Ectodermal cell (in vitro differentiated cells): ENCODE data around the gene HAND2.
A peak's percentile ranks its signal among the peaks of the same experiment; 100 is the strongest.

Experiments
- H3K27ac ChIP-seq: 2 replicates; pipeline ENCODE4 v1.7.0; 2013; ENCODE audit warnings: mild to moderate bottlenecking, low read depth, low read length; ENCODE audit not compliant: insufficient read depth, poor library complexity, severe bottlenecking
- H3K27me3 ChIP-seq: 2 replicates; pipeline ENCODE4 v1.7.0; 2013; ENCODE audit warnings: mild to moderate bottlenecking, low read length; ENCODE audit not compliant: insufficient read depth, control insufficient read depth, poor library complexity, severe bottlenecking
- H3K36me3 ChIP-seq: one replicate; pipeline ENCODE4 v1.7.0; 2013; ENCODE audit warnings: low read length; ENCODE audit not compliant: control insufficient read depth, insufficient read depth
- H3K4me1 ChIP-seq: one replicate; pipeline ENCODE4 v1.7.0; 2013; ENCODE audit warnings: low read length; ENCODE audit not compliant: control insufficient read depth, insufficient read depth
- H3K4me3 ChIP-seq: 2 replicates; pipeline ENCODE4 v1.7.0; 2013; ENCODE audit warnings: low read depth, low read length, control low read depth; ENCODE audit not compliant: insufficient read depth
- H3K9me3 ChIP-seq: 2 replicates; pipeline ENCODE4 v1.7.0; 2013; ENCODE audit warnings: mild to moderate bottlenecking, low read length, moderate library complexity; ENCODE audit not compliant: control insufficient read depth
- WGBS, 2 experiments: methylation state at CpG; one replicate each; pipeline ENCODE4 v1.1.7; 2013; ENCODE audit warnings: missing lambda C conversion rate in 2 of 2; 5-methylcytosine and 5-hydroxymethylcytosine counted together

The HAND2 gene

DNA sequence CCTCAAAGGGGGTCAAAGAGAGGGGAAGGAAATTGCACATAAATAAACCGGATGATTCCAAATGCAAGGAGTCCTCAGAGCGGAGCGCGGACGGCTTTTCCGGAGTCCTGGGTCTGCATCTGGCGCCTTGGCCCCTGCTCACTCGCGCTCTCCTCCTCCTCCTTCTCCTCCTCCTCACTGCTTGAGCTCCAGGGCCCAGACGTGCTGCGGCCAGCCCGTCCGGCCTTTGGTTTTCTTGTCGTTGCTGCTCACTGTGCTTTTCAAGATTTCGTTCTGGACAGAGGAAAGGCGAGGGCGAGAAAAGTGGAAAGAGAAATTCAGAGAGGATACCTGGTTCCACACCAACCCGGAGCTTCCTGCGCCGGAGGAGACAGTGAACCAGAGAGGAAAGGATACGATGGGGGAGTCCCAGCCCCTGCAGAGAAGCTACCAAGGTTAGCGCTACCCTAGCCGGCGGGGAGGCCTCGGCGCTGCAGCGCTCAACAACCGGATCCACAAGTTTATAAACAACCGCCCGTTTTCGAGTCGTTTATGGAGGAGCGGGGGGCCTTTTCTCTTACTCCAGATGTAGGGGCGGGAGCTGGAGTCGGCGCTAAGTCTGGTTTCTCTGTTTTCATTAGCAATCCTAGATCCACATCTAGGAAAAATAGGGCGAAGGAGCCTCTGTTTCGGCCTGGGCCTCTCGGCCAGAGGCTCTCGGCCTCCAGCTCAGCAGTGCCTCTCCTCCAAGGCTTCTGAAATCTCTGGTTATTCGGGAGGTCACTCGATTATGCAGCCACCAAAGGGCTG is 2.7 kb downstream of the HAND2 start:
- Histone ChIP-seq H3K9me3 (no peaks in the 10 kb centered on the region), H3K27ac (no peak overlapping the region), H3K4me3 (no peak overlapping the region), H3K4me1 (peaks cover under 1% of the 10 kb centered on the region), H3K27me3 (peaks cover 100% of the 10 kb centered on the region), H3K36me3 (no peaks in the 10 kb centered on the region)
- WGBS, 2 experiments, result 1% methylated on average over 42 of the region's 42 CpGs

DNA sequence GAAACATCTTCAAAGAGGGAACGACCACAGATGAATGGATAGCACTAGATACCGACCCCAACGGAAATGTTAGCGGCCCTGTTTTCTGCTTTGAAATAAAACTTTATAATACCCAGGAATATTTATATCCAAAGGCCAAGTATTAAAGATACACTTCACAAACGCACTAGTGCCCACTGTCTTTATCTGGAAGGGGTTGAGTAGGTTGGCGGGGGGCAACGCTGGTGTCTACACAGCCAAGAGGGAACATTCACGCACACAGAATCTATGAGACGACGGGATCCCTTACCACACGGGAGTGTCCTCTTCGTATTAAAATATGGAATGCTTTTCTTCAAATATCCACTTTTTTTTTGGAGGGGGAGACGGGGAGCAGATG is 3.3 kb downstream of the HAND2 start:
- H3K36me3 ChIP-seq, result no peaks in the 10 kb centered on the region
- H3K4me3 ChIP-seq, result no peak overlapping the region
- peaks cover 6% of the 10 kb centered on the region for H3K4me1 ChIP-seq
- H3K27ac ChIP-seq, result no peak overlapping the region
- 2 to 3% methylated on average over 9 to 13 of the region's 13 CpGs for WGBS, 2 experiments
- H3K27me3 ChIP-seq, result peaks cover 100% of the 10 kb centered on the region
- no peaks in the 10 kb centered on the region for H3K9me3 ChIP-seq

DNA sequence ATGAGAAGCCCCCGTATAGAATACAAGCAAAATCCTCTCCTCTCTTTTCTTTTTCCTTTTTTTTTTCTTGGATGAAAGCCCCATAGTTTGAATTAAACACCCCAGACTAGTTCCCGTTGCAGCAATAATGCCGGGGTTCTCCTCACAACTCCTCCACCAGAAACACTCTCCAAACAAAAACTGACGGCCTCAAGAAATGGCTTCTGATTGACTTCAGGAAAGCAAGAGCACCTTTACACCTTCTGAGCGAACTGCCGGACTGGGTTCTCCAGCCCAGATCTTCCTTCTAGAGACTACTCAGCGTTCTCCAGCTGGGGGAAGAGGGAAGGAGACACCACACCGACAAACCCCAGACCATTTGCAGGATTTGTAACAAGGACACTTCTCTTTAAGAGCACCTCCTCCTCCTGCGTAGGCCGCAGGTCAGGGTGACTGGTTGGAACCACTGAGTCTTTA is 4.0 kb downstream of the HAND2 start:
- Histone ChIP-seq H3K4me1 (peaks cover 10% of the 10 kb centered on the region), H3K27ac (no peak overlapping the region), H3K4me3 (no peak overlapping the region), H3K9me3 (no peaks in the 10 kb centered on the region), H3K27me3 (peaks cover 100% of the 10 kb centered on the region), H3K36me3 (no peaks in the 10 kb centered on the region)
- WGBS, 2 experiments, result 3% methylated on average over 9 to 10 of the region's 10 CpGs

DNA sequence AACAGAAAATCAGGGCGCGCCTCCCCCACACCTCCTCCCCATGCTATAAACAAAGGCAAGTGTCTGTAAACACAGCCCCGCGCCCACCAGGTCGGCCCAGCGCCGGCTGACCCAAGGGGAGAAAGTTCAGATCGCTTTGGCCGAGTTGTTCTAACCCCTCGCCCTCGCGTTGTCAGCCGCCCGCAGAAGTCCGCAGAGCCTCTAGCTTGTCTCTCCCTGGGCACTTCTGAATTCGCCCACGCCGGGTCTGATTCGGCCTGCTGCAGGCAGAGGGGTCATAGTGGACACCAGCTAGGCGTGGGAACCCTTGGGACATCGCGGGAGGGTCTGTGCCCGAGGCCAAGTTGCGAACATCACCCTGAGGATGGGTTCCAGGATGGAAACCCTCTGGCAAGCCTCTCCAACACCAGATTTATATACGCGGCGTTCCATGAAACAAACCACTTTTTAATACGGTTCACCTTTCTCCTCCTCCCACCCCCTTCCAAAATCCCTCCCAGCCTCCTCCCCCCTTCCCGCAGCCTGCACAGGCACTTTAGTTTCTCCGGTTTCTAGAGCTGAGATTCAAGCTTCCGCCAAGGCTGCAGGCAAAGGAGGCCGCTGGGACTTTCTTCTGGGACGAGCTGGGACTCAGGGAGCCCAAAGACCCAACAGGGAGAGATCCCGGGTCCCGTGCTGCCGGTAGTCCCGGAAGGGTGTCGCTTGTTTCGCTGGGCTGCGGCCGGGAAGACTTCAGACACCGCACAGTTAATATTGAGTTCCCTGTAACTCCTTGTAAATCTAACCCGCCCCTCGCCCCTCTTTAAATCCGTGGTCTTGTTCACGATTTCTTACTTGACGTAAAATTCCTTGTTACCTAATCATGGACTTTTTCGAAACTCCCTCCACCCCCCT is 4.7 kb downstream of the HAND2 start:
- Histone ChIP-seq H3K27ac (no peak overlapping the region), H3K4me3 (no peak overlapping the region), H3K9me3 (no peaks in the 10 kb centered on the region), H3K36me3 (no peaks in the 10 kb centered on the region), H3K27me3 (peaks cover 100% of the 10 kb centered on the region), H3K4me1 (peaks cover 10% of the 10 kb centered on the region)
- 2% methylated on average over 48 of the region's 48 CpGs for WGBS, 2 experiments

DNA sequence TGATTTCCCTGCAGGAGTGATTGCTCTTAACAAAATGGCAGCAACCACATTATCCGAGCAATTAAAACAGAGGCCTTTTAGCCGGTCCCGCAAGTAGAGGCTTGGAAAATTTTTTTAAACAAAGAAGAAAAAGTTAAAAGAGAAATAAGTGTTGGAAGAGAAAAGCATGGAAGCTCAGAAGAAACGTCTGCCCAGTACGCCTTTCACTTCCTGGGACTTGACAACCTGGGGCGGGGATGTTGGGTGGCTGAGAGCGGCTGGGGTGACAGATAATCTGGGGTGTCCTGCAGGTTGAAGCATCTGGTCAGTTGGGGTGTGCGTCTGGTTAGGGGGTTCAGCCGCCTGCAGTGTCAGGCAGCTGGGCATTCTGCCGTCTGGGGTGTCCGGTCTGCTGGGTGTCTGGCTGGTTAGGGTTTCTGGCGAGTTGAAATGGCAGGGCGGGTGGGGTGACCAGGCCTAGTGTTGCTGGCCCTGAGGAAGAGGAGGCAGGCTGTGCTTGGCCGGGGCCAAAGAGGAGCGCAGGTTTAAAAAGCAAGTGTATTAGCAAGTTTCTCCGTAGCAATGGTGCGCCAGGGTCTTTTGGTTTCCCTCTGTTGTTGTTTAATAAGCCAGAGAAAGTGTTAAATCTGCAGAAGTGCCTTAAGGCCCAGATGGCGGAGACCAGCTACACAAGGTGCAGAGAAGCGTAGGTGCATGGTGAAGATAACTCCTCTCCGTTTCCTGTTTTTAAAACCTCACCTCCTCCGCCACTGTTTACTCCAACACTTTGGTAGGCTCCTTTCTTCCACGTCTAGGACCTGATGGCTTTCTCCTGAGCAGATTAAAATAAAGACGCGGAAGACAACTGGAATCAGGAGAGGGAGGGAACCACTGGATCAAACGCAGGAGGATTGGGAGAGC is 5.6 kb downstream of the HAND2 start:
- H3K9me3 ChIP-seq, result no peaks in the 10 kb centered on the region
- H3K36me3 ChIP-seq, result no peaks in the 10 kb centered on the region
- peaks cover 10% of the 10 kb centered on the region for H3K4me1 ChIP-seq
- 9 to 11% methylated on average over 25 of the region's 25 CpGs for WGBS, 2 experiments
- H3K4me3 ChIP-seq, result no peak overlapping the region
- no peak overlapping the region for H3K27ac ChIP-seq
- peaks cover 100% of the 10 kb centered on the region for H3K27me3 ChIP-seq

DNA sequence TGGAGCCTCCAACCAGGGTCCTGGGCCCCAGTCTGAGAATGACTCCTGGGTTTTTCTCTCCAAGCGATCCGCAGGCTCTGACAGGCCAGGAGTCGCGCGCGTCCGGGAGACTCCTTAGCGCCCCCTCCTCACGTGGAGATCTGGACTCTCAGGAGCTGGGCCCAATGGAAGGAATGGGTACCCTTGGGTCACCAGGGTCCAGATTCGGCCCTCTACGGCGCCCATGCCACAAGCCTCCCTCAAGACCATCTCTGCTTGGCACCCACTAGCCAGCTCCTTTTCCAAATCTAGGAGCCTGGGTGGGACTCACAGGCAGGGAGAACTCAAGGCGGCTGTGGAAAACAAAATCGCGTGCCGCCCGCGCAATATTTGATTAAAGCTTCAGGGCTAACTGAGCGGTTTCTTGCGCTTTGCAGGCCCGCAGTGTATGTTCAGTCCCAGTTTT is 7.1 kb downstream of the HAND2 start:
- Histone ChIP-seq H3K4me1 (peaks cover 10% of the 10 kb centered on the region), H3K27ac (no peak overlapping the region), H3K4me3 (peak overlapping the region; percentile 19), H3K9me3 (no peaks in the 10 kb centered on the region), H3K27me3 (peaks cover 100% of the 10 kb centered on the region), H3K36me3 (no peaks in the 10 kb centered on the region)
- 2% methylated on average over 21 of the region's 21 CpGs for WGBS, 2 experiments

DNA sequence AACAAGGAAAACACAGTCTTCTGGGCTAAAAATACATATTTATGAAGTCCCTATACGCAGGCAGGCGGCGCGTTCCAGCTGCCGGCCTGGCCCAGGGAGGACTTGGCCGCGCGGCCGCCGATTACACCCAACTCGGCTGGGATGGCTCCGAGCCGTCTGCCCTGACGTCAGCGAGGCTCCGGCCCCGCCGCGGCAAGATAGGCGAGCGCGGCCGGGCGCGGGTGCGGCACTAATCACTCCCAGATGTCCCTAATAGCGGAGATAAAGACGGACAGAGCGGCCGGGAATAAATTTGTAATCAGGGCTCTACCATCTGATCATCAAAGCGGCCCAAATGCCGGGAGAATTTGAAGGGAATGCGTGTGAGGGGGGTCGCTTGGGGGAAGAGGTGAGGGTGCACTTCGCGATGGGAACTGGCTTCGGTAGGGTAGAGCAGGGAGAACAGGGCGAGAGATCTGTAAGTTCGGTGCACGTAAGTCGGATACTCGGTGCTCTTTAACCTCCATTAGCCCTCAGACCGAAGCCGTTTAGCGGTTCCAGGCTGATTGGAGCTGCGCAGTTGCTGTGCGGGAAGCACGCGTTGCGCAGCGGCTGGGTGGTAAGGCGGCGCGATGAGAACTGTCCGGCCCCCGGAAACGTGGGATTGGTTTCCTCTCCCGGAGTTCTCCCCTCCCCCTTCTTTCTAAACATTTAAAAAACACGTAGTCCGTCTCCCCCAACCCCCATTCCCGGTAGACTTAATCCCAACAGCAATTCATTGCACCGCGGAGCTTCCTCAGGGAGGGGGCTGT is 7.7 kb downstream of the HAND2 start:
- WGBS, 2 experiments, result 0 to 1% methylated on average over 63 of the region's 63 CpGs
- no peak overlapping the region for H3K27ac ChIP-seq
- H3K27me3 ChIP-seq, result peaks cover 100% of the 10 kb centered on the region

DNA sequence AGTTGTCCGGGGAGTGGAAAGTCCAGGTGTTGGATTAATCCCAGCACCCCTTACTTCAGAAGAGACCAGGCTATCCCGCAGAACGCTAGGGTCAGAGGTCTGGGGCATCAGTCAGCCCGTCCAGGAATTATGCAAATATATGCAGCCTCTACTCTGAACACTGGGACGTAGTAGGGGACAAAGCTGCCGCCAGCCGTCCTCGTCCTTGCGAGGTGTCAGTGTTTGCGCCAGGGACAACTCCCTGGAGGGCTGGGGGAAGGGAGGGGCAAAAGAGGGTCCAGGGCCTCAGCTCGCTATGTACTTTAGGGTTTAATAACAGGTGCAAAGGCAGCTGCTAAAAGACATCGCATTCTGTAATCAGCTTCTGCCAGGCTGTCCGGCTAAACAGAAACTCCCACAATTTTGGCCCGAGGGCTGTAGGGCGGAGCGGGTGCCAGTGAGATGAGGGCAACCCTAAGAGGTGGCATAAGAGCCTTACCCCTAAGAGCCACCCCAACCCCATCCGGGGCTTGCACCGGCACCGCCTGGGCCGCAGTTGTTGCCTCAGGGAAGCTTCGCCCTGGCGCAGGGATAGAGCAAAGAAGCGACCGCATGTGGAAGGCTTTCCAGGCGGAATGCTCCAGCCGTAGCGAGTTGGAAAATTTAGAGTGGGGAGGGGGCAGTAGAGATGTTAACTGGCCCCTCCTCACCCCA is 8.4 kb downstream of the HAND2 start:
- H3K27ac ChIP-seq, result no peak overlapping the region
- peaks cover 100% of the 10 kb centered on the region for H3K27me3 ChIP-seq
- H3K4me1 ChIP-seq, result peaks cover 19% of the 10 kb centered on the region

More for the DNA sequence above, 7.7 kb downstream of the HAND2 start:
- Histone ChIP-seq H3K4me1 (peaks cover 13% of the 10 kb centered on the region), H3K4me3 (peak overlapping the region; percentile 19), H3K36me3 (no peaks in the 10 kb centered on the region), H3K9me3 (no peaks in the 10 kb centered on the region)

More for the DNA sequence above, 8.4 kb downstream of the HAND2 start:
- H3K4me3 ChIP-seq, result no peak overlapping the region
- 4 to 6% methylated on average over 27 of the region's 27 CpGs for WGBS, 2 experiments
- H3K36me3 ChIP-seq, result no peaks in the 10 kb centered on the region
- no peaks in the 10 kb centered on the region for H3K9me3 ChIP-seq
